ENCODE data around the gene CPS1. TPM values are rescaled to one million over a fixed set of nuclear protein-coding genes. Genes with fewer than 3 reads are reported as not detected.

The CPS1 gene
- total RNA-seq, 1 donor from 2014 or later, result 7.9 TPM

- no peak overlapping the region for H3K4me3 Mint-ChIP-seq
- no peaks in the 10 kb centered on the region for H3K27me3 Mint-ChIP-seq (ENCODE audit: low read depth)
- no peak for DNase-seq (ENCODE audit: low read depth, low spot score)
- no peaks in the 10 kb centered on the region for H3K36me3 Mint-ChIP-seq (ENCODE audit: low read depth)
- no peaks in the 10 kb centered on the region for H3K9me3 Mint-ChIP-seq
- peaks cover 4% of the 10 kb centered on the region for H3K4me1 Mint-ChIP-seq
- no peak overlapping the region for H3K27ac Mint-ChIP-seq (ENCODE audit: unreplicated experiment)
- no peak for TF ChIP-seq CTCF (conservative IDR thresholded peaks at IDR 0.05)
Measured at GRCh38 chr2:210562091-210562490, 5.7 kb downstream of the CPS1 start.

- no peaks in the 10 kb centered on the region for H3K9me3 Mint-ChIP-seq
- peaks cover 4% of the 10 kb centered on the region for H3K4me1 Mint-ChIP-seq
- H3K4me3 Mint-ChIP-seq, result no peak overlapping the region
- no peak for TF ChIP-seq CTCF (conservative IDR thresholded peaks at IDR 0.05)
- DNase-seq (ENCODE audit: low read depth, low spot score), result no peak
- H3K27me3 Mint-ChIP-seq (ENCODE audit: low read depth), result no peaks in the 10 kb centered on the region
- H3K27ac Mint-ChIP-seq (ENCODE audit: unreplicated experiment), result no peak overlapping the region
- no peaks in the 10 kb centered on the region for H3K36me3 Mint-ChIP-seq (ENCODE audit: low read depth)
Measured at GRCh38 chr2:210562502-210563080, 6.2 kb downstream of the CPS1 start.

GRCh38 chr2:210567279-210567678 lies 10.9 kb downstream of the CPS1 start:
- H3K9me3 Mint-ChIP-seq, result no peaks in the 10 kb centered on the region
- no peak overlapping the region for H3K4me3 Mint-ChIP-seq
- H3K27me3 Mint-ChIP-seq (ENCODE audit: low read depth), result no peaks in the 10 kb centered on the region
- TF ChIP-seq CTCF (conservative IDR thresholded peaks at IDR 0.05), result no peak
- peaks cover 5% of the 10 kb centered on the region for H3K4me1 Mint-ChIP-seq
- no peak overlapping the region for H3K27ac Mint-ChIP-seq (ENCODE audit: unreplicated experiment)
- H3K36me3 Mint-ChIP-seq (ENCODE audit: low read depth), result no peaks in the 10 kb centered on the region
- no peak for DNase-seq (ENCODE audit: low read depth, low spot score)

GRCh38 chr2:210568108-210568507 lies 11.7 kb downstream of the CPS1 start:
- no peaks in the 10 kb centered on the region for H3K36me3 Mint-ChIP-seq (ENCODE audit: low read depth)
- H3K4me3 Mint-ChIP-seq, result no peak overlapping the region
- H3K27ac Mint-ChIP-seq (ENCODE audit: unreplicated experiment), result no peak overlapping the region
- TF ChIP-seq CTCF (conservative IDR thresholded peaks at IDR 0.05), result no peak
- no peaks in the 10 kb centered on the region for H3K9me3 Mint-ChIP-seq
- no peaks in the 10 kb centered on the region for H3K27me3 Mint-ChIP-seq (ENCODE audit: low read depth)
- H3K4me1 Mint-ChIP-seq, result peaks cover 5% of the 10 kb centered on the region
- no peak for DNase-seq (ENCODE audit: low read depth, low spot score)

- H3K27me3 Mint-ChIP-seq (ENCODE audit: low read depth), result no peaks in the 10 kb centered on the region
- no peaks in the 10 kb centered on the region for H3K9me3 Mint-ChIP-seq
- TF ChIP-seq CTCF (conservative IDR thresholded peaks at IDR 0.05), result peak; percentile 83
- no peak overlapping the region for H3K4me3 Mint-ChIP-seq
- no peaks in the 10 kb centered on the region for H3K4me1 Mint-ChIP-seq
- DNase-seq (ENCODE audit: low read depth, low spot score), result no peak
- H3K36me3 Mint-ChIP-seq (ENCODE audit: low read depth), result no peaks in the 10 kb centered on the region
- H3K27ac Mint-ChIP-seq (ENCODE audit: unreplicated experiment), result no peak overlapping the region
Measured at GRCh38 chr2:210577263-210578071, 21.1 kb downstream of the CPS1 start.

All from neural crest cell (in vitro differentiated cells).